Liver (tissue), 9 donors: ENCODE measurements around the gene ZNF22. TPM values are rescaled to one million over a fixed set of nuclear protein-coding genes. Genes with fewer than 3 reads are reported as not detected.

Experiments used
- DNase-seq: peaks from one replicate; pipeline ENCODE4 v3.0.0-alpha.2; 2017; ENCODE audit warnings: low spot score
- H3K27ac ChIP-seq, 2 donors: one replicate each; pipeline ENCODE4 v1.7.0; 2013; ENCODE audit warnings: inconsistent platforms in 2 of 2, low read length in 2 of 2, control low read depth in 1 of 2, low read depth in 1 of 2, mild to moderate bottlenecking in 1 of 2
- H3K27me3 ChIP-seq, 4 donors: one replicate each; pipeline versions ENCODE4 v1.6.1 to v1.7.0; 2013; ENCODE audit warnings: low read length in 3 of 4, inconsistent platforms in 1 of 4, mild to moderate bottlenecking in 1 of 4, moderate library complexity in 1 of 4; ENCODE audit not compliant: control insufficient read depth in 4 of 4, insufficient read depth in 4 of 4
- H3K36me3 ChIP-seq, 4 donors: one replicate each; pipeline versions ENCODE4 v1.6.1 to v1.7.0; 2013; ENCODE audit warnings: low read length in 3 of 4, mild to moderate bottlenecking in 3 of 4, low read depth in 1 of 4, moderate library complexity in 1 of 4; ENCODE audit not compliant: control insufficient read depth in 4 of 4, insufficient read depth in 3 of 4
- H3K4me1 ChIP-seq, 4 donors: one replicate each; pipeline versions ENCODE4 v1.6.1 to v1.7.0; 2013; ENCODE audit warnings: low read length in 3 of 4, mild to moderate bottlenecking in 3 of 4, moderate library complexity in 1 of 4; ENCODE audit not compliant: control insufficient read depth in 4 of 4, insufficient read depth in 4 of 4
- H3K4me3 ChIP-seq, 3 donors: one replicate each; pipeline versions ENCODE4 v1.6.1 to v1.7.0; 2013; ENCODE audit warnings: low read length in 3 of 3, control low read depth in 1 of 3, low read depth in 1 of 3, mild to moderate bottlenecking in 1 of 3
- H3K9ac ChIP-seq, 2 donors: one replicate each; pipeline ENCODE4 v1.7.0; 2013; ENCODE audit warnings: low read length in 2 of 2, mild to moderate bottlenecking in 2 of 2, moderate library complexity in 2 of 2, control low read depth in 1 of 2, low read depth in 1 of 2
- H3K9me3 ChIP-seq, 4 donors: one replicate each; pipeline versions ENCODE4 v1.6.1 to v1.7.0; 2013; ENCODE audit warnings: low read length in 3 of 4; ENCODE audit not compliant: control insufficient read depth in 4 of 4
- ATF3 ChIP-seq: IDR thresholded peaks from 2 replicates; pipeline ENCODE4 v1.6.1; 2016; ENCODE audit warnings: antibody characterized with exemption
- FOXA2 ChIP-seq: IDR thresholded peaks from 2 replicates; pipeline ENCODE4 v1.6.1; 2016; ENCODE audit warnings: antibody characterized with exemption
- HNF4A ChIP-seq, 2 donors: conservative IDR thresholded peaks; 2 replicates each; pipeline ENCODE4 v1.6.1; 2016; ENCODE audit warnings: antibody characterized with exemption in 2 of 2, mild to moderate bottlenecking in 2 of 2
- HNF4G ChIP-seq: IDR thresholded peaks from 2 replicates; pipeline ENCODE4 v1.6.1; 2016; ENCODE audit warnings: antibody characterized with exemption
- NR2F2 ChIP-seq: IDR thresholded peaks from 2 replicates; pipeline ENCODE4 v1.6.1; 2016; ENCODE audit warnings: antibody characterized with exemption
- RAD21 ChIP-seq, 2 donors: IDR thresholded peaks; 2 replicates each; pipeline ENCODE4 v1.6.1; 2016; ENCODE audit warnings: antibody characterized with exemption in 2 of 2, mild to moderate bottlenecking in 2 of 2
- RXRA ChIP-seq, 2 donors: IDR thresholded peaks; 2 replicates each; pipeline ENCODE4 v1.6.1; 2017 to 2018; ENCODE audit warnings: antibody characterized with exemption in 2 of 2, mild to moderate bottlenecking in 1 of 2
- SP1 ChIP-seq: IDR thresholded peaks from 2 replicates; pipeline ENCODE4 v1.6.1; 2018; ENCODE audit warnings: antibody characterized with exemption, mild to moderate bottlenecking
- YY1 ChIP-seq: IDR thresholded peaks from 2 replicates; pipeline ENCODE4 v1.6.1; 2016; ENCODE audit warnings: antibody characterized with exemption, mild to moderate bottlenecking
- WGBS: extraction: QIAGEN DNeasy Blood & Tissue Kit; methylation state at CpG from one replicate; pipeline ENCODE4 v1.1.7; 2013; 5-methylcytosine and 5-hydroxymethylcytosine counted together
- polyA plus RNA-seq, 2 donors: library from polyadenylated mRNA; stranded (reverse) in 1 of 2; unstranded in 1 of 2; fragments of 200-250 nt in 1 of 2; fragments of >200 nt in 1 of 2; fragmentation: Nextera tagmentation in 1 of 2; extraction: Ambion mirVana in 1 of 2; gene quantifications; one replicate each; pipeline versions ENCODE4 v1.2.1 to v1.2.3, GENCODE V29; 2013 to 2015
- total RNA-seq, 2 donors: library from RNA; depleted of rRNA; stranded (reverse); fragments of >200 nt; gene quantifications; one replicate each; pipeline ENCODE4 v1.2.3, GENCODE V29; 2014
- TF ChIP-seq, protein P1 (sequence below): fragments of 150-350 bp; IDR thresholded peaks from 2 replicates; pipeline ENCODE4 v1.5.1; 2017; ENCODE audit warnings: improper control_type of control experiment, low read depth, low read length; ENCODE audit not compliant: missing input control
- TF ChIP-seq, protein P2 (sequence below): IDR thresholded peaks from 2 replicates; pipeline ENCODE4 v1.6.1; 2016; ENCODE audit warnings: antibody characterized with exemption
- donor health status: healthy.
- donor health status: healthy.
- donor health status: healthy.
- donor health status: healthy.
- donor health status: healthy.

Gene ZNF22
- total and polyA plus RNA-seq, 4 donors = 10.3 to 22.6 (median 20.3) TPM

DNA sequence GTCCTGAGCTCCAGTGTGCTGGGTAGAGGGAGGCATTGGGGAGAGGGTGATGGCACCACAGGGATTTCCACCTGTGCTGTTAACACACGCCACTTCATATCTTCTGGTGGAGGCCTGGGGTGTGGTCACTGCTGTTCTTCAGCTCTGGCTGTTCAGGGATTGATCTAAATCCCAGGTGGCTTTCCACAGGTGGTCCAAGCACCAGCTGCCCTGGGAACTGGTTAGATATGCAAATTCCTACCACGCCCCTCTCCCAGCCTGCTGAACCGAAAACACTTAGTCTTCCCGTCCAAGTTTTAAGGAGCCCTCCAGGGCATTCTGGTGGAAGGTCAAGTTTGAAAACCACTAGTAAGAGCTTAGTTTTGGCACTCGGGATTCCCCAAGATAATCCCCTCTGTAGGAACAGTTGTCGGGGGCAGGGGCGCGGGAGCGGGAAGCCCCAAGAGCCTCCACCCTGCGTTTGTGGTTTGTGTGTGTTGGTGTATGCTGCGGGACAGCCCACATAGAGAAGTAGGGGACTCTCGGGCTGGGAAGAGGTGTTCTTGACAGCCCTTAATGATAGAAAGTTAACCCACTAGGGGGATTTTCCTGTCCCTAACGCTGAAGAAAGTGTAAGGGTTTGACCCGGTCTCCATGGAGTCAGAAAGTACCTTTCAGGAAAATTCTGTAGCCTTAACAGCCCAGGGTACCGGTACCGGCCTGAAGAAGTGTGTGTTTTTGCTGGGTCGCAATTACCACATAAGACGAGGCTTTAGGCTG, 27.2 kb upstream of the ZNF22 start:
- Histone ChIP-seq H3K36me3 (peaks cover 0 to 5% (median under 1%) of the 10 kb centered on the region in 4 donors), H3K4me3 (no peak overlapping the region), H3K27me3 (no peaks in the 10 kb centered on the region), H3K9me3 (no peaks in the 10 kb centered on the region), H3K27ac (no peak overlapping the region), H3K4me1 (peaks cover 0 to 30% (median 20%) of the 10 kb centered on the region in 4 donors), H3K9ac (no peak overlapping the region)
- WGBS = 82% methylated on average over 18 of the region's 18 CpGs
- DNase-seq = no peak
- no peak for TF ChIP-seq YY1
- no peak for TF ChIP-seq SP1

- peak overlapping the region; percentile 63 to 67 for H3K27ac ChIP-seq
- WGBS = 60% methylated on average over 7 of the region's 7 CpGs
- H3K4me1 ChIP-seq = peaks cover 0 to 33% (median 23%) of the 10 kb centered on the region in 4 donors
- no peaks in the 10 kb centered on the region for H3K9me3 ChIP-seq
- H3K36me3 ChIP-seq = peaks cover 0 to 5% (median under 1%) of the 10 kb centered on the region in 4 donors
- DNase-seq = no peak
- no peak overlapping the region for H3K9ac ChIP-seq
- TF ChIP-seq FOXA2 (no peak), ATF3 (no peak), NR2F2 (peak; percentile 6), RXRA (IDR thresholded peaks at IDR 0.05) (no peak)
- H3K4me3 ChIP-seq = no peak overlapping the region
- H3K27me3 ChIP-seq = no peaks in the 10 kb centered on the region
Measured at GRCh38 chr10:44974082-44974627, 26.6 kb upstream of the ZNF22 start.

DNA sequence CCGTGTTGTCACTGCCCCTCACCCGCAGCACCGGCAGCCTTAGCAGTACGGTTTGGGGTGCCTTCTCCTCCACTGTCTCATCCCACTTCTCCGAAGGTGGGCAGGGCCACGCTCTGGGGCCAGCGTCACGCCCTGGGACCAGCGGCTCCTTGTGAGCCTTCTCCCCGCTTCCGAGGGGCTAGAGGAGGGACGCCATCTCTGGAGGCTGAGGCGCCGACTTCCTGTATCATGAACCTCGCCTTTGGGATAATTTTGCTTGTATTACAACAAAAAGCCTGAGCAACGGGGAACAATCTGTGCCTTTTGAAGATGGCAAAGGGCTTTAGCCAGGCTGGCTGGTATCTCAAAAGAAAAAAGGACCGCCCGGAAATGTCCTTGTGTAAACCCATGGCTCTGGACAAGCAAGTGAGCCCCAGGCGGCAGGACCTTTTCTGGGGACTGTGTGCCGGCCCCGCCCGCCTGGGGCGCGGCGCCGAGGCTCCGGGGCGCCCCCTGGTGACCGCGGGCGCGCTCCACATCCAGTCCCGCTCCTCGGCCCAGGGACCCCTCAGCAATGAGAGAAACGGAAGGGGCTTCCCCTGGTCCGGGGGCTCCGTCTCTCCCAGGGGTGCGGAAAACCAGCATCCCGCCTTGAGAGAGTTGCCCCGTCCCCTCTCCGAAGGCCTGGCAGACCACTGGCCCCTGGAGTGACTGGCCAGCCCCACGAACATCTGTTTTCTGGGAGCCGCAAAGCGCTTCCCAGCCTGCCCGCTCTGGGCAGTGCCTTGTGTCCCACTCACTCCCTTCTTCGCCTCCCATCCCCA, 25.9 kb upstream of the ZNF22 start:
- Histone ChIP-seq H3K4me3 (peak overlapping the region in 1 of 3 donors; percentile 14), H3K36me3 (peaks cover 0 to 5% (median under 1%) of the 10 kb centered on the region in 4 donors), H3K4me1 (peaks cover 6 to 35% (median 27%) of the 10 kb centered on the region in 4 donors), H3K27me3 (no peaks in the 10 kb centered on the region), H3K9ac (no peak overlapping the region), H3K9me3 (no peaks in the 10 kb centered on the region), H3K27ac (peak overlapping the region; percentile 63 to 67)
- TF ChIP-seq HNF4G (no peak), NR2F2 (peak; percentile 23), RXRA (IDR thresholded peaks at IDR 0.05) (peak in 1 of 2 donors; percentile 54), HNF4A (conservative IDR thresholded peaks at IDR 0.05) (no peak), SP1 (peak; percentile 25), RAD21 (IDR thresholded peaks at IDR 0.05) (peak; percentile 61 to 74), FOXA2 (no peak)
- TF ChIP-seq, protein P1, sequence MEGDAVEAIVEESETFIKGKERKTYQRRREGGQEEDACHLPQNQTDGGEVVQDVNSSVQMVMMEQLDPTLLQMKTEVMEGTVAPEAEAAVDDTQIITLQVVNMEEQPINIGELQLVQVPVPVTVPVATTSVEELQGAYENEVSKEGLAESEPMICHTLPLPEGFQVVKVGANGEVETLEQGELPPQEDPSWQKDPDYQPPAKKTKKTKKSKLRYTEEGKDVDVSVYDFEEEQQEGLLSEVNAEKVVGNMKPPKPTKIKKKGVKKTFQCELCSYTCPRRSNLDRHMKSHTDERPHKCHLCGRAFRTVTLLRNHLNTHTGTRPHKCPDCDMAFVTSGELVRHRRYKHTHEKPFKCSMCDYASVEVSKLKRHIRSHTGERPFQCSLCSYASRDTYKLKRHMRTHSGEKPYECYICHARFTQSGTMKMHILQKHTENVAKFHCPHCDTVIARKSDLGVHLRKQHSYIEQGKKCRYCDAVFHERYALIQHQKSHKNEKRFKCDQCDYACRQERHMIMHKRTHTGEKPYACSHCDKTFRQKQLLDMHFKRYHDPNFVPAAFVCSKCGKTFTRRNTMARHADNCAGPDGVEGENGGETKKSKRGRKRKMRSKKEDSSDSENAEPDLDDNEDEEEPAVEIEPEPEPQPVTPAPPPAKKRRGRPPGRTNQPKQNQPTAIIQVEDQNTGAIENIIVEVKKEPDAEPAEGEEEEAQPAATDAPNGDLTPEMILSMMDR = peak; percentile 89
- TF ChIP-seq, protein P2, sequence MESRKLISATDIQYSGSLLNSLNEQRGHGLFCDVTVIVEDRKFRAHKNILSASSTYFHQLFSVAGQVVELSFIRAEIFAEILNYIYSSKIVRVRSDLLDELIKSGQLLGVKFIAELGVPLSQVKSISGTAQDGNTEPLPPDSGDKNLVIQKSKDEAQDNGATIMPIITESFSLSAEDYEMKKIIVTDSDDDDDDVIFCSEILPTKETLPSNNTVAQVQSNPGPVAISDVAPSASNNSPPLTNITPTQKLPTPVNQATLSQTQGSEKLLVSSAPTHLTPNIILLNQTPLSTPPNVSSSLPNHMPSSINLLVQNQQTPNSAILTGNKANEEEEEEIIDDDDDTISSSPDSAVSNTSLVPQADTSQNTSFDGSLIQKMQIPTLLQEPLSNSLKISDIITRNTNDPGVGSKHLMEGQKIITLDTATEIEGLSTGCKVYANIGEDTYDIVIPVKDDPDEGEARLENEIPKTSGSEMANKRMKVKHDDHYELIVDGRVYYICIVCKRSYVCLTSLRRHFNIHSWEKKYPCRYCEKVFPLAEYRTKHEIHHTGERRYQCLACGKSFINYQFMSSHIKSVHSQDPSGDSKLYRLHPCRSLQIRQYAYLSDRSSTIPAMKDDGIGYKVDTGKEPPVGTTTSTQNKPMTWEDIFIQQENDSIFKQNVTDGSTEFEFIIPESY = no peak
- WGBS = 15% methylated on average over 46 of the region's 46 CpGs
- DNase-seq = peak; percentile 72
